Measurements from ENCODE around the gene SPEF1.

Gene SPEF1

GRCh38 chr20:3786665-3787323 lies 5.5 kb upstream of the SPEF1 start, which contains the start of gene CENPB:
TSS of gene CENPB (minus strand) at chr20:3786740. CDS start at chr20:3786483, 257 bp downstream.
- DNase-seq, result peak; percentile 53

- DNase-seq, result no peak
These were observed 4.9 kb upstream of the SPEF1 start for GRCh38 chr20:3786126-3786484.

GRCh38 chr20:3785240-3786125 lies 4.2 kb upstream of the SPEF1 start:
- no peak for DNase-seq

GRCh38 chr20:3784863-3785239 lies 3.6 kb upstream of the SPEF1 start:
- DNase-seq, result no peak

GRCh38 chr20:3784216-3784853 lies 3.1 kb upstream of the SPEF1 start:
- no peak for DNase-seq

GRCh38 chr20:3783511-3784195 lies 2.4 kb upstream of the SPEF1 start:
- no peak for DNase-seq

GRCh38 chr20:3783068-3783489 lies 1.8 kb upstream of the SPEF1 start:
- DNase-seq, result no peak

- DNase-seq, result no peak
These were observed 1.3 kb upstream of the SPEF1 start for GRCh38 chr20:3782597-3782996.

- no peak for DNase-seq
These were observed 2.3 kb downstream of the SPEF1 start for GRCh38 chr20:3778976-3779375.

- peak; percentile 28 for DNase-seq
These were observed 3.3 kb downstream of the SPEF1 start for GRCh38 chr20:3777716-3778629.

GRCh38 chr20:3777381-3777715 lies 3.9 kb downstream of the SPEF1 start:
- no peak for DNase-seq

- DNase-seq, result no peak
These were observed 5.7 kb downstream of the SPEF1 start for GRCh38 chr20:3775457-3776108.

GRCh38 chr20:3771552-3772058 lies 9.6 kb downstream of the SPEF1 start:
- no peak for DNase-seq

GRCh38 chr20:3768342-3769130 lies 12.7 kb downstream of the SPEF1 start:
- peak; percentile 54 for DNase-seq

- DNase-seq, result peak; percentile 93
These were observed 13.6 kb downstream of the SPEF1 start, which contains the start of gene ADISSP for GRCh38 chr20:3767427-3768341. TSS of gene ADISSP (minus strand) at chr20:3767753. CDS start at chr20:3760100, 7,653 bp downstream.

GRCh38 chr20:3767110-3767426 lies 14.2 kb downstream of the SPEF1 start:
- no peak for DNase-seq

- no peak for DNase-seq
These were observed 14.7 kb downstream of the SPEF1 start for GRCh38 chr20:3766422-3767109.

- DNase-seq, result no peak
These were observed 15.9 kb downstream of the SPEF1 start for GRCh38 chr20:3765171-3765882.

Measured in DMS79 treated with DMSO at 0.1 percent for 48 hours (cell line).